NT2/D1 (cell line): Measurements from ENCODE around the gene ALKBH6.

ENCODE experiments used
- SUZ12 ChIP-seq: IDR thresholded peaks from 2 replicates; pipeline ENCODE4 v1.6.1; 2011; ENCODE audit not compliant: insufficient read length, insufficient read depth; ENCODE audit errors: extremely low read depth
- YY1 ChIP-seq: IDR thresholded peaks from 2 replicates; pipeline ENCODE4 v1.6.1; 2011; ENCODE audit not compliant: insufficient read length, insufficient read depth

DNA sequence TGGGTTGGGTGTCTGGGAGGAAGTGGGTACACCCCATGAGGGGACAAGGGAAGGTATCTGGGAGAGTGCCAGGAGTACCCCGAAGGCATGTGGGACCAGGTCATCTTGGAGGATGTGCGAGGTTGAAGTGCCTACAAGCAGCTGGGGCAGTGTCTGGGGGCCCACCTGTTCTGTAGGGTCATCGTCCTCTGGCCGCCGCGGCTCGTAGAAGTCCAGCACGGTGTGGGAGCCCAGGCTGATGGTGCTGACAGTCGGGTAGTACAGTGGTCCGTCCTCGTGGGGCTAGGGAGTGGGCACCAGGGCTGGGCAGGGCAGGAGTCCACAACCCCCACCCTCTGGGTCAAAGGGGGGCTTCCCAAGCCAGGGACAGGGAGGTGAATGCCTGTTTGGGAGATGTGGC is 3.6 kb downstream of the ALKBH6 start:
- TF ChIP-seq YY1 (no peak), SUZ12 (no peak)
